Tibial nerve (tissue), 4 donors: ENCODE results near the gene LRP3. TPM values are rescaled to one million over a fixed set of nuclear protein-coding genes. Genes with fewer than 3 reads are reported as not detected.
A peak's percentile ranks its signal among the peaks of the same experiment; 100 is the strongest.
"Not testable (repeated sequence)": the region's sequence is repeated elsewhere in the genome, so short reads cannot be mapped to it uniquely, and the experiment has no call there.

Experiments
- DNase-seq, 2 donors: peaks; one replicate each; pipeline ENCODE4 v3.0.0-alpha.2; 2019; ENCODE audit warnings: low spot score in 2 of 2
- H3K27ac ChIP-seq, 4 donors: fragments of 200-600 bp; sonication (generic) in 3 of 4; one replicate each; pipeline ENCODE4 v1.5.1; 2017 to 2019; ENCODE audit warnings: mild to moderate bottlenecking in 1 of 4
- H3K27me3 ChIP-seq, 2 donors: fragments of 200-600 bp; sonication (generic) in 1 of 2; one replicate each; pipeline versions ENCODE4 v1.5.1 to v1.6.0; 2017 to 2019
- H3K36me3 ChIP-seq, 3 donors: fragments of 200-600 bp; sonication (generic); one replicate each; pipeline ENCODE4 v1.5.1; 2018 to 2019
- H3K4me1 ChIP-seq, 4 donors: fragments of 200-600 bp; sonication (generic) in 3 of 4; one replicate each; pipeline ENCODE4 v1.5.1; 2017 to 2019
- H3K4me3 ChIP-seq, 4 donors: fragments of 200-600 bp; sonication (generic) in 3 of 4; one replicate each; pipeline ENCODE4 v1.5.1; 2017 to 2019; ENCODE audit warnings: mild to moderate bottlenecking in 1 of 4, moderate library complexity in 1 of 4
- H3K9me3 ChIP-seq, 4 donors: fragments of 200-600 bp; sonication (generic) in 3 of 4; one replicate each; pipeline ENCODE4 v1.5.1; 2017 to 2019
- EP300 ChIP-seq, 2 donors: sonication (generic); formaldehyde crosslinking; IDR thresholded peaks; one replicate each; pipeline ENCODE4 v1.6.1; 2017; ENCODE audit warnings: antibody characterized with exemption in 2 of 2, mild to moderate bottlenecking in 1 of 2
- POLR2A ChIP-seq, 2 donors: fragments of 450-650 bp; IDR thresholded peaks; one replicate each; pipeline ENCODE4 v1.6.1; 2017; ENCODE audit warnings: antibody characterized with exemption in 2 of 2, mild to moderate bottlenecking in 2 of 2, moderate library complexity in 2 of 2
- WGBS, 2 donors: methylation state at CpG; one replicate each; pipeline ENCODE4 v1.1.5; 2018; 5-methylcytosine and 5-hydroxymethylcytosine counted together
- total RNA-seq, 4 donors: library from RNA; depleted of rRNA; stranded (reverse); fragments of >200 nt; gene quantifications; one replicate each; pipeline ENCODE4 v1.1.0, GENCODE V29; 2016
- TF ChIP-seq, protein P1 (sequence below), 5 experiments: fragments of 200-600 bp in 3 of 5; fragments of 450-650 bp in 2 of 5; sonication (generic) in 3 of 5; IDR thresholded peaks; one replicate each; pipeline ENCODE4 v1.5.1; 2016 to 2019; ENCODE audit warnings: antibody characterized with exemption in 5 of 5, mild to moderate bottlenecking in 3 of 5, moderate library complexity in 2 of 5

Gene LRP3
- total RNA-seq, 4 donors from 2014 or later, result 19.0 to 39.0 (median 30.2) TPM

DNA sequence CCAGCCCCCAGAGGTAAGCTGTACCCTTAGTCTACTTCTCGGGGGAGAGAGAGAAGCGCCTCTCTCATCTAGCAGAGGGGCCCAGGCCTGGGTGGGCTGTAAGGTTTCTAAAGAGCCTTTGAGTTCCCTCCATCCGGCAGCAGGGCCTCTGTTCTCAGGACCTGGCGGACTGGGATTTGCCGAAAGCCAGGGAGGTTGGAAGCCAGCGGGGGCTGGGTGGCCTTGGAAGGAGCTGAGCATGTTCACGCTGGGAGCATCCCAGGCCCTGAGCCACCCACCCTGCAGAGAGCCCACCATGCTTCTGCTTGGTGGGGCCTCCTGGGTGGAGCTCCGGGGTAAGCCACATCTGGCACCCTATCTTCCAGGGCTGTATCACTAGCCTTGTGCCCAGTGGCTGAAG lies 23.8 kb downstream of the LRP3 start:
- WGBS, 2 donors, result 66 to 73% methylated on average over 7 to 8 of the region's 8 CpGs
- TF ChIP-seq POLR2A (IDR thresholded peaks at IDR 0.05) (no peak), EP300 (IDR thresholded peaks at IDR 0.05) (no peak)
- TF ChIP-seq, protein P1, sequence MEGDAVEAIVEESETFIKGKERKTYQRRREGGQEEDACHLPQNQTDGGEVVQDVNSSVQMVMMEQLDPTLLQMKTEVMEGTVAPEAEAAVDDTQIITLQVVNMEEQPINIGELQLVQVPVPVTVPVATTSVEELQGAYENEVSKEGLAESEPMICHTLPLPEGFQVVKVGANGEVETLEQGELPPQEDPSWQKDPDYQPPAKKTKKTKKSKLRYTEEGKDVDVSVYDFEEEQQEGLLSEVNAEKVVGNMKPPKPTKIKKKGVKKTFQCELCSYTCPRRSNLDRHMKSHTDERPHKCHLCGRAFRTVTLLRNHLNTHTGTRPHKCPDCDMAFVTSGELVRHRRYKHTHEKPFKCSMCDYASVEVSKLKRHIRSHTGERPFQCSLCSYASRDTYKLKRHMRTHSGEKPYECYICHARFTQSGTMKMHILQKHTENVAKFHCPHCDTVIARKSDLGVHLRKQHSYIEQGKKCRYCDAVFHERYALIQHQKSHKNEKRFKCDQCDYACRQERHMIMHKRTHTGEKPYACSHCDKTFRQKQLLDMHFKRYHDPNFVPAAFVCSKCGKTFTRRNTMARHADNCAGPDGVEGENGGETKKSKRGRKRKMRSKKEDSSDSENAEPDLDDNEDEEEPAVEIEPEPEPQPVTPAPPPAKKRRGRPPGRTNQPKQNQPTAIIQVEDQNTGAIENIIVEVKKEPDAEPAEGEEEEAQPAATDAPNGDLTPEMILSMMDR (IDR thresholded peaks at IDR 0.05), result no peak
- DNase-seq, result no peak

DNA sequence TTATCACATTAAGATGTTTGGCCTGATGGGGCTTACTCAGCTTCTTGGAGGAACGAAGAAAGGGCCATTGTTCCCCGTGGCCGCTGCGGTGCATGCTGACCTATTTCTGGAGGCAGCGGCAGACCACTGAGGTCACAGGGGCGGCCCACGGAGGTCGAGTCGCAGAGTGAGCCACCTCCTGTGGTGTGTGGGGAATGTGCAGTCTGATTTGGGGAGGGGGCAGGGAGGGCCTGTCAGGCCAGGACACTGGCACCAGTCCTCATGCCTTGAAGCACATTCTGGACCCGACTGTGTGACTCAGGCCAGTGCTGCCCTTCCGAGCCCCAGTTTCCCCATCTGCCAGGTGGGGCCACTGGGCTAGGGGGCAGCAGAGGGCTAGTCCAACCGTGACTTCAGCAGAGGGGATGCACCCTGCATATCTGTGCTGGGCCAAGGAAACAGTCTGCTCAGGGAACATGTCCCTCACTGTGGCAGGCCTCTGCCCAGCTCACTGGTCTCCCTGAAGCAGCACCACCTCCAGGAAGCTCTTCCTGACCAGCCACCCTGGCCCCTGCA lies 25.2 kb downstream of the LRP3 start:
- 33 to 50% methylated on average over 11 to 12 of the region's 12 CpGs for WGBS, 2 donors
- peak overlapping the region in 1 of 4 donors; percentile 48 for H3K27ac ChIP-seq
- H3K4me1 ChIP-seq, result peaks cover 0 to 11% (median 3%) of the 10 kb centered on the region in 4 donors
- peaks cover 0 to 7% of the 10 kb centered on the region in 2 donors for H3K27me3 ChIP-seq
- DNase-seq, result no peak
- H3K36me3 ChIP-seq, result no peaks in the 10 kb centered on the region
- TF ChIP-seq EP300 (IDR thresholded peaks at IDR 0.05) (peak in 1 of 2 donors; percentile 14), POLR2A (IDR thresholded peaks at IDR 0.05) (no peak)
- TF ChIP-seq, protein P1 (IDR thresholded peaks at IDR 0.05), result peak in 2 of 5 experiments; percentile 31 to 40
- no peaks in the 10 kb centered on the region for H3K9me3 ChIP-seq
- H3K4me3 ChIP-seq, result no peak overlapping the region

More for the DNA sequence above, 23.8 kb downstream of the LRP3 start:
- Histone ChIP-seq H3K9me3 (no peaks in the 10 kb centered on the region), H3K27me3 (peaks cover 0 to 4% of the 10 kb centered on the region in 2 donors), H3K4me1 (peaks cover 0 to 11% (median 3%) of the 10 kb centered on the region in 4 donors), H3K27ac (no peak overlapping the region), H3K4me3 (no peak overlapping the region), H3K36me3 (no peaks in the 10 kb centered on the region)

- TF ChIP-seq EP300 (IDR thresholded peaks at IDR 0.05), result no peak
- no peak for TF ChIP-seq POLR2A (IDR thresholded peaks at IDR 0.05)
- TF ChIP-seq, protein P1 (IDR thresholded peaks at IDR 0.05), result no peak
- no peaks in the 10 kb centered on the region for H3K9me3 ChIP-seq
- no peak overlapping the region for H3K27ac ChIP-seq
- no peak for DNase-seq
- H3K36me3 ChIP-seq, result no peaks in the 10 kb centered on the region
- WGBS, 2 donors, result 90% methylated on average over 17 to 18 of the region's 18 CpGs
- H3K4me1 ChIP-seq, result peaks cover 0 to 15% (median 3%) of the 10 kb centered on the region in 4 donors
- peaks cover 0 to 15% of the 10 kb centered on the region in 2 donors for H3K27me3 ChIP-seq
- no peak overlapping the region for H3K4me3 ChIP-seq
Observed at GRCh38 chr19:33220115-33220514, 26.0 kb downstream of the LRP3 start.

DNA sequence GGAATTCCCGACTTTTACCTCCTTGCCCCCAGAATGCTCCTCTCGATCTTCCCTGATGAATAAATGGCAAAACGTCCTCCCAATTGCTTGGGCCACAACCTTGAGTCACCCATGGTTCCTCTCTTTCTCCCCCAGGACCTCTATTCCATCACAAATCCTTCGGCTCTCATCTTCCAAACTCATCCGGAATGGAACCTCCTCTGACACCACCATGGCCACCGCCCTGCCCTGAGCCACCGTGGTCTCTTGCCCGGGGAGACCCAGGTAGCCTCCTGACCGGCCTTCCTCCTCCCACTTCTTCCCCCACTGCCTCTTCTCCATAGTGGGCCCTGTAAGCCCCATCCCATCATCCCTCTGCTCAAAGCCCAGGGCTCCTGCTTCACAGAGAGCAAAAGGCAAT lies 26.6 kb downstream of the LRP3 start:
- no peaks in the 10 kb centered on the region for H3K36me3 ChIP-seq
- H3K9me3 ChIP-seq, result no peaks in the 10 kb centered on the region
- no peak overlapping the region for H3K4me3 ChIP-seq
- peaks cover 0 to 22% (median 6%) of the 10 kb centered on the region in 4 donors for H3K4me1 ChIP-seq
- TF ChIP-seq, protein P1 (IDR thresholded peaks at IDR 0.05), result no peak
- TF ChIP-seq POLR2A (IDR thresholded peaks at IDR 0.05) (no peak), EP300 (IDR thresholded peaks at IDR 0.05) (no peak)
- 86 to 88% methylated on average over 9 of the region's 9 CpGs for WGBS, 2 donors
- no peak overlapping the region for H3K27ac ChIP-seq
- H3K27me3 ChIP-seq, result peaks cover 0 to 20% of the 10 kb centered on the region in 2 donors
- no peak for DNase-seq

GRCh38 chr19:33221638-33222037 lies 27.5 kb downstream of the LRP3 start:
- Histone ChIP-seq H3K9me3 (peaks cover 0 to under 1% (median 0%) of the 10 kb centered on the region in 4 donors), H3K4me3 (no peak overlapping the region), H3K4me1 (peaks cover 0 to 31% (median 9%) of the 10 kb centered on the region in 4 donors), H3K27me3 (peaks cover 0 to 29% of the 10 kb centered on the region in 2 donors), H3K36me3 (no peaks in the 10 kb centered on the region), H3K27ac (no peak overlapping the region)
- TF ChIP-seq, protein P1 (IDR thresholded peaks at IDR 0.05), result no peak
- TF ChIP-seq POLR2A (IDR thresholded peaks at IDR 0.05) (no peak), EP300 (IDR thresholded peaks at IDR 0.05) (no peak)
- WGBS, 2 donors, result 34 to 83% methylated on average over 6 of the region's 6 CpGs
- no peak for DNase-seq

- H3K4me3 ChIP-seq, H3K9me3 ChIP-seq, H3K27ac ChIP-seq, DNase-seq, H3K36me3 ChIP-seq: not testable (repeated sequence)
- WGBS, 2 donors, result 91 to 92% methylated on average over 2 of the region's 2 CpGs
- H3K27me3 ChIP-seq, result peaks cover 0 to 35% of the 10 kb centered on the region in 2 donors
- peaks cover 0 to 35% (median 9%) of the 10 kb centered on the region in 4 donors for H3K4me1 ChIP-seq
Observed at GRCh38 chr19:33222255-33222654, 28.1 kb downstream of the LRP3 start.
